ENCODE measurements around the gene CFAP77. TPM values are rescaled to one million over a fixed set of nuclear protein-coding genes. Genes with fewer than 3 reads are reported as not detected.

The CFAP77 gene
- total RNA-seq, 1 donor from 2014 or later: 0.43 TPM

DNA sequence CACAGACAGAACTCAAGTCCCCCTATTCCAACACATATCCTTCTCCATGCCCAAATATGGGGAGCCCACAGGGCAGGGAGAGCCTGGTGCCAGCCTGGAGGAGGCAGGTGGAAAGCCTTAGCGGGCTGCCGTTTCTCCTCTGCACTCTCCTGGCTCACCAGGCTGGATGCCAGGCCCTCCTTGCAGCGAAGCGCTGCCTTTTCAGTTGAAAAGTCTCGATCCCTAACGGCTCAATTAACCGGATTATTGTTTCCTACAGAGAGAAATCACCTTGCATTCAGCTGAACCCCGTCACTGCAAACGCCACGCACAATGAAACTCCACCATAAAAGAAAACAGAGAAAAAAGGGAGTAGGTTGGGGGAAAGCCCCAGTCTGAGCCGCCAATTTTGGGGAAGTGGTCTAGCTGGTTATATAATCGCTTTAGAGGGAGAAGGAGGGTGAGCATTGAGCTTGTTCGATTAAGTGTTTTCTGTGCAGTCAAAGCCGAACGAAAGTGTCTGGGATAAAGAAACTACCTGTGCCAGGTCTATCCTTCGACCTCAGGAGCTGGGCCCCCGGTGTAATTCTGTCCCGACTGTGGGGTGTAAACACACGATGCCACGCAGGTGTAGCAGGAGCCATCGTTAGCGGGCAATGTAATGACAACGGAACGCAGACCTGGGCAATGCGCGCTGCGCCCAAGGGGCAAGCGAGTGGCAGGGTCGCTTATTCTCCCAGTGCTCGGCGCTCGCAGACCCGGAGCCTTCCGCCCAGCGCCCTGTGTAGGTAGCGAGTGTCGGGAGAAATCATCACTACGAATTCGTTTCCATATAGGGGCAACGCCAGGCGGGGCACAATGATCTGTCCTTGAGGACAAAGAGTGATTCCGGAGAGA is 176.2 kb downstream of the CFAP77 start:
- Mint-ChIP-seq H3K36me3 (ENCODE audit: insufficient read depth) (no peaks in the 10 kb centered on the region), H3K27me3 (peaks cover 82% of the 10 kb centered on the region), H3K4me1 (ENCODE audit: low read depth) (peaks cover 2% of the 10 kb centered on the region), H3K4me3 (ENCODE audit: low read depth) (no peak overlapping the region), H3K27ac (peak overlapping the region; percentile 52), H3K9me3 (ENCODE audit: low read depth) (no peaks in the 10 kb centered on the region)
- DNase-seq (ENCODE audit: low spot score, unreplicated experiment): no peak
- TF ChIP-seq, protein P1, sequence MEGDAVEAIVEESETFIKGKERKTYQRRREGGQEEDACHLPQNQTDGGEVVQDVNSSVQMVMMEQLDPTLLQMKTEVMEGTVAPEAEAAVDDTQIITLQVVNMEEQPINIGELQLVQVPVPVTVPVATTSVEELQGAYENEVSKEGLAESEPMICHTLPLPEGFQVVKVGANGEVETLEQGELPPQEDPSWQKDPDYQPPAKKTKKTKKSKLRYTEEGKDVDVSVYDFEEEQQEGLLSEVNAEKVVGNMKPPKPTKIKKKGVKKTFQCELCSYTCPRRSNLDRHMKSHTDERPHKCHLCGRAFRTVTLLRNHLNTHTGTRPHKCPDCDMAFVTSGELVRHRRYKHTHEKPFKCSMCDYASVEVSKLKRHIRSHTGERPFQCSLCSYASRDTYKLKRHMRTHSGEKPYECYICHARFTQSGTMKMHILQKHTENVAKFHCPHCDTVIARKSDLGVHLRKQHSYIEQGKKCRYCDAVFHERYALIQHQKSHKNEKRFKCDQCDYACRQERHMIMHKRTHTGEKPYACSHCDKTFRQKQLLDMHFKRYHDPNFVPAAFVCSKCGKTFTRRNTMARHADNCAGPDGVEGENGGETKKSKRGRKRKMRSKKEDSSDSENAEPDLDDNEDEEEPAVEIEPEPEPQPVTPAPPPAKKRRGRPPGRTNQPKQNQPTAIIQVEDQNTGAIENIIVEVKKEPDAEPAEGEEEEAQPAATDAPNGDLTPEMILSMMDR (IDR thresholded peaks at IDR 0.05; ENCODE audit: unreplicated experiment): no peak

DNA sequence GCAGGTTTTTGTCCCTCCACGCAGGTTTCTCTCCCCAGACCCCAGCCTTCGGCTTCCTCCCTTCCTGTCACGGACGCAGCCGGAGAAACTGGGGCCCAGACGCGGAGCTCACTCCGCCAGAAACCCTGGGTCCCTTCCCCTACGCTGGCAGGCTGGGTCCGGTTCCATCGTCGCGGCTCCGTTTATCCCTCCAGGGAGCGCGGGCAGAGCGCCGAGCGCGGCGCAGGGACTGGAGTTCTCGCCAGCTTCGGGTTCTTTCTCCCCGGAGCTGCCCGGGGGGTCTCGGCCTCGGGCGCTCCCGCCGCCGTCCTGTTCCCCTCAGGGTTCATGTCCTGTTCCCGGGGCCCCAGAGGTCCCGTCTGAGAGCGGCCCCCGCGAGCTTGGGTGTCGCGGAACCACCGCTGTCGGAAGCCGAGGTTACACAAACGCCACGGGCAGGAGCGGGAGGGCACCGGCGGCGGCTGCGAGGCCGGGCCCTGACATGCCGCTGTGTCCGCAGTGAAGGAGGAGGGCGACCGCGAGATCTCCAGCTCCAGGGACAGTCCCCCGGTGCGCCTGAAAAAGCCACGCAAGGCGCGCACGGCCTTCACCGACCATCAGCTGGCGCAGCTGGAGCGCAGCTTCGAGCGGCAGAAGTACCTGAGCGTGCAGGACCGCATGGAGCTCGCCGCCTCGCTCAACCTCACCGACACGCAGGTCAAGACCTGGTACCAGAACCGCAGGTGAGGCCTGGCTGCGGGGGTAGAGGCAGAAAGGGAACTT is 177.0 kb downstream of the CFAP77 start:
- Mint-ChIP-seq H3K4me1 (ENCODE audit: low read depth) (no peaks in the 10 kb centered on the region), H3K4me3 (ENCODE audit: low read depth) (no peak overlapping the region), H3K27me3 (peaks cover 82% of the 10 kb centered on the region), H3K27ac (peak overlapping the region; percentile 52), H3K36me3 (ENCODE audit: insufficient read depth) (no peaks in the 10 kb centered on the region), H3K9me3 (ENCODE audit: low read depth) (no peaks in the 10 kb centered on the region)
- no peak for DNase-seq (ENCODE audit: low spot score, unreplicated experiment)
- TF ChIP-seq, protein P1 (IDR thresholded peaks at IDR 0.05; ENCODE audit: unreplicated experiment): no peak

DNA sequence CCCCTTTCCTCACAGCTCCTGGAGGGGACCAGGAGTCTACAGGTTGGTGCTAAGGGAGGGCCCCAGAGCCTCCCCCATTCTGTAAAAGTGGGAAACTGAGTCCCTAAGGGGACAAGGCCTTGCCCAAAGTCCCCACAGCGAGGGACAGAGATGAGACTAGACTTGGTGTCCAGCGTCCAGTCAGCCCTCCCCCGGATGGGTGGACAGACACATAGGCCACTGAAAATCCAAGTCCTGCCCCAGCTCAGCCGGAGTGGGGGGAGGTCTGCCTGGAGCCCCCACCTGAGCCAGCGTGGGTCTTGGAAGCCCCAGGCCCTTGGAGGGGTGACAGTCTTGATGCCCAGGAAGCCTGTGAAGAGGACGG is 177.6 kb downstream of the CFAP77 start:
- H3K9me3 Mint-ChIP-seq (ENCODE audit: low read depth): no peaks in the 10 kb centered on the region
- no peak overlapping the region for H3K27ac Mint-ChIP-seq
- no peaks in the 10 kb centered on the region for H3K36me3 Mint-ChIP-seq (ENCODE audit: insufficient read depth)
- H3K4me1 Mint-ChIP-seq (ENCODE audit: low read depth): no peaks in the 10 kb centered on the region
- no peak overlapping the region for H3K4me3 Mint-ChIP-seq (ENCODE audit: low read depth)
- H3K27me3 Mint-ChIP-seq: peaks cover 87% of the 10 kb centered on the region
- TF ChIP-seq, protein P1 (IDR thresholded peaks at IDR 0.05; ENCODE audit: unreplicated experiment): no peak
- no peak for DNase-seq (ENCODE audit: low spot score, unreplicated experiment)

DNA sequence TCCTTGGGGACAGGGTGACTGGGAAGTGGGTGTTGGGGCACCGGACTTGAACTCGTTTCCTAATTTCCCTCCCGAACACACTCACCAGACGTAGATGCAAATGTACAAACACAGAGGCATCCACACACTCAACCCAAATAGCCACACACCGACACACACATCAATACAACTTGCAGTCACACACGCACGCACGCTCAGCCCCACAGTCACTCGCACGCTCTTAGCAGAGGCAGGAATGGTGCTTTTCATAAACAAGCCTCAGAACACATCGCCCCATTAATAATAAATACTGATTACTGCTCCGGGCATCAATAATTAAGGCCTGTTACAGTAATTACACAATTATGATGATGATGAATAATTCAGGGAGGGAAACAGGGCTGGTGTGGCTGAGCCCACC is 178.1 kb downstream of the CFAP77 start:
- no peak for DNase-seq (ENCODE audit: low spot score, unreplicated experiment)
- no peaks in the 10 kb centered on the region for H3K36me3 Mint-ChIP-seq (ENCODE audit: insufficient read depth)
- TF ChIP-seq, protein P1 (IDR thresholded peaks at IDR 0.05; ENCODE audit: unreplicated experiment): no peak
- no peak overlapping the region for H3K27ac Mint-ChIP-seq
- H3K4me1 Mint-ChIP-seq (ENCODE audit: low read depth): no peaks in the 10 kb centered on the region
- H3K4me3 Mint-ChIP-seq (ENCODE audit: low read depth): no peak overlapping the region
- no peaks in the 10 kb centered on the region for H3K9me3 Mint-ChIP-seq (ENCODE audit: low read depth)
- H3K27me3 Mint-ChIP-seq: peaks cover 88% of the 10 kb centered on the region

DNA sequence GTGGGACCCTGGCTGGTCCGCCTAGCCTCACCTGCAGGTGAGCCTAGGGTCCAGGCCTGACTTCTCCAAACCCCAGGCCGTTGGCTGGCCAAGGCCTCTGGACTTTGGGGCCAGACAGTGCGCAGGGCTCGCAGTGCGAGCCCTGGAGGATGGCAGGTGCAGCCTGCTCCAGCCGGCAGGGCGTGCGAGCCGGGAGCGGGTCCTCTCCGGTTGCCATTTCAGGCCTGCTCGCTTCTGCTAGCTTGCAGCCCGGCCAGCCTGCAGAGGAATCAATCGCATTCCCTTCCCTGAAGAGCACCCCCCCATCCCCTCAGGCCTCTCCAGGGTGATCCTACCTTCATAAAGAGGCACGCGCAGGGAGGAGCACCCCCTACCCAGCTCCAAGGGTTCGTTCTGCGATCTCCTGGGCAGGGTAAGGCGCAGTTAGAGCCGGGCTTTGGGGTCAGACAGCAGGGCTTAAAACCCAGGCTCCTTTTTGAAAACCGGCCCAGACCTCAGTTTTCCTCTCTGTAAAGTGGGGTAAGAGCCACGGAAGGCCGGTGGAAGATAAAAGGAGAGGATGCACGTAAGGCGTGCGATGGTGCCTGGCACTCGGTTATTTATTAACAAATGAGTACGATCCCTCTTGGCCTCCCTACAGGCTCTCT is 178.6 kb downstream of the CFAP77 start:
- Mint-ChIP-seq H3K4me1 (ENCODE audit: low read depth) (no peaks in the 10 kb centered on the region), H3K27ac (no peak overlapping the region), H3K36me3 (ENCODE audit: insufficient read depth) (peaks cover 5% of the 10 kb centered on the region), H3K27me3 (peaks cover 88% of the 10 kb centered on the region), H3K9me3 (ENCODE audit: low read depth) (no peaks in the 10 kb centered on the region), H3K4me3 (ENCODE audit: low read depth) (no peak overlapping the region)
- TF ChIP-seq, protein P1 (IDR thresholded peaks at IDR 0.05; ENCODE audit: unreplicated experiment): no peak
- DNase-seq (ENCODE audit: low spot score, unreplicated experiment): no peak

All from progenitor cell of endocrine pancreas (in vitro differentiated cells).